Endothelial cell of umbilical vein (primary cell): ENCODE data around the gene VAV3. TPM values are rescaled to one million over a fixed set of nuclear protein-coding genes. Genes with fewer than 3 reads are reported as not detected.

Experiments used
- BruUV-seq: library from RNA; stranded (reverse); fragments of 400-500 nt; replicated peaks from 2 replicates; lab custom pipeline; 2021; lab: Mats Ljungman, UMichigan
- CTCF ChIA-PET: fragments of 300-600, 350-600 bp; sonication (Branson Sonifier 250); formaldehyde crosslinking; loops from one replicate; lab custom pipeline; 2021; ENCODE audit warnings: antibody characterized with exemption, inconsistent platforms; lab: Charles Lee
- POLR2A ChIA-PET: fragments of 300-600, 350-600 bp; sonication (Branson Sonifier 250); formaldehyde crosslinking; loops from one replicate; lab custom pipeline; 2021; ENCODE audit warnings: antibody characterized with exemption, inconsistent platforms; lab: Charles Lee
- DNase-seq: peaks from one replicate; pipeline ENCODE4 v3.0.0-alpha.2; 2011; ENCODE audit warnings: low read depth, low spot score
- FAIRE-seq: peaks from 2 replicates; lab custom pipeline; 2011; peaks lifted over from hg19 to GRCh38; lab: Jason Lieb, UNC
- H2AFZ ChIP-seq: 2 replicates; pipeline ENCODE4 v1.6.0; 2012; ENCODE audit warnings: low read depth, low read length, control low read depth, inconsistent platforms
- H3K27ac ChIP-seq: 2 replicates; pipeline ENCODE4 v1.5.1; 2011; ENCODE audit warnings: low read depth, mild to moderate bottlenecking, control low read depth, low read length, moderate library complexity; ENCODE audit not compliant: insufficient read depth
- H3K27me3 ChIP-seq, 2 experiments: 2 replicates each; pipeline versions ENCODE4 v1.6.0 to v1.6.1; 2011; ENCODE audit warnings: low read length in 2 of 2, mixed read lengths in 1 of 2; ENCODE audit not compliant: control insufficient read depth in 2 of 2, insufficient read depth in 2 of 2
- H3K36me3 ChIP-seq, 2 experiments: 2 replicates in 1 of 2; 3 replicates in 1 of 2; pipeline ENCODE4 v1.5.1; 2011; ENCODE audit warnings: low read length in 2 of 2, mild to moderate bottlenecking in 1 of 2, moderate library complexity in 1 of 2; ENCODE audit not compliant: control insufficient read depth in 2 of 2, insufficient read depth in 2 of 2; ENCODE audit errors: extremely low read depth in 1 of 2
- H3K4me1 ChIP-seq: 3 replicates; pipeline ENCODE4 v1.5.1; 2011; ENCODE audit warnings: mild to moderate bottlenecking, low read length; ENCODE audit not compliant: control insufficient read depth, insufficient read depth; ENCODE audit errors: extremely low read depth
- H3K4me2 ChIP-seq: 2 replicates; pipeline ENCODE4 v1.6.1; 2011; ENCODE audit warnings: low read length, control low read depth, mixed read lengths; ENCODE audit not compliant: insufficient read depth
- H3K4me3 ChIP-seq, 3 experiments: fragments of 200-600 bp in 1 of 3; sonication (generic), shearing (Covaris generic) in 1 of 3; replicated peaks in 1 of 3; 2 replicates each; pipeline ENCODE4 v1.5.1; 2011 to 2016; ENCODE audit warnings: control low read depth in 3 of 3, low read length in 3 of 3, mild to moderate bottlenecking in 2 of 3, inconsistent platforms in 1 of 3, low read depth in 1 of 3, moderate library complexity in 1 of 3; ENCODE audit not compliant: insufficient read depth in 1 of 3
- H3K79me2 ChIP-seq: 2 replicates; pipeline ENCODE4 v1.6.0; 2012; ENCODE audit warnings: low read length, inconsistent platforms; ENCODE audit not compliant: control insufficient read depth, insufficient read depth
- H3K9ac ChIP-seq: replicated peaks from 2 replicates; pipeline ENCODE3; 2011; ENCODE audit warnings: low read length, control low read depth; ENCODE audit not compliant: insufficient read depth; ENCODE audit errors: extremely low read depth
- H3K9me1 ChIP-seq: replicated peaks from 3 replicates; pipeline ENCODE4 v1.6.0; 2011; ENCODE audit warnings: mild to moderate bottlenecking, low read length; ENCODE audit not compliant: control insufficient read depth, insufficient read depth; ENCODE audit errors: extremely low read depth
- H3K9me3 ChIP-seq: replicated peaks from 2 replicates; pipeline ENCODE4 v1.5.1; 2012; ENCODE audit warnings: low read length, inconsistent platforms; ENCODE audit not compliant: control insufficient read depth, insufficient read depth
- H4K20me1 ChIP-seq: replicated peaks from 2 replicates; pipeline ENCODE3; 2011; ENCODE audit warnings: mild to moderate bottlenecking, low read length; ENCODE audit not compliant: control insufficient read depth, insufficient read depth; ENCODE audit errors: extremely low read depth
- CTCF ChIP-seq, 2 donors: IDR thresholded peaks; 1 replicate in 1 of 2; 2 replicates in 1 of 2; pipeline ENCODE4 v1.5.1; 2011; ENCODE audit warnings: low read length in 2 of 2, mild to moderate bottlenecking in 2 of 2, moderate library complexity in 2 of 2, control low read depth in 1 of 2, inconsistent platforms in 1 of 2, low read depth in 1 of 2; ENCODE audit not compliant: insufficient read depth in 1 of 2; ENCODE audit errors: extremely low read depth in 1 of 2
- EZH2 ChIP-seq: IDR thresholded peaks from 2 replicates; pipeline ENCODE4 v1.6.1; 2012; ENCODE audit warnings: borderline replicate concordance, low read depth, mild to moderate bottlenecking, moderate library complexity, low read length, inconsistent platforms; ENCODE audit not compliant: severe bottlenecking
- FOS ChIP-seq: IDR thresholded peaks from 2 replicates; pipeline ENCODE4 v1.6.1; 2011; ENCODE audit warnings: mild to moderate bottlenecking, low read length, moderate library complexity, borderline replicate concordance; ENCODE audit not compliant: insufficient read depth
- GATA2 ChIP-seq: IDR thresholded peaks from 2 replicates; pipeline ENCODE4 v1.7.0; 2011; ENCODE audit warnings: low read depth, mild to moderate bottlenecking, moderate library complexity, mixed read lengths, low read length; ENCODE audit not compliant: insufficient read length, insufficient read depth
- JUN ChIP-seq: IDR thresholded peaks from 2 replicates; pipeline ENCODE4 v1.6.1; 2011; ENCODE audit warnings: borderline replicate concordance, low read depth; ENCODE audit not compliant: insufficient read length, insufficient read depth
- MAX ChIP-seq: IDR thresholded peaks from 2 replicates; pipeline ENCODE4 v1.6.1; 2011; ENCODE audit not compliant: insufficient read depth, insufficient read length
- MYC ChIP-seq: IDR thresholded peaks from one replicate; pipeline ENCODE4 v1.6.1; 2011; ENCODE audit warnings: mild to moderate bottlenecking, low read depth, low read length
- POLR2A ChIP-seq: IDR thresholded peaks from 2 replicates; pipeline ENCODE4 v1.6.1; 2012; ENCODE audit warnings: low read depth, mild to moderate bottlenecking, control low read depth, low read length
- POLR2AphosphoS5 ChIP-seq: IDR thresholded peaks from 2 replicates; pipeline ENCODE4 v1.6.1; 2012; ENCODE audit warnings: low read depth, mild to moderate bottlenecking, control low read depth, low read length, moderate library complexity; ENCODE audit not compliant: insufficient read depth
- dilution Hi-C: fragments of 300-500 bp; cut with MboI; formaldehyde crosslinking; loops from one replicate; pipeline ENCODE4 v1.15.0; 2019; ENCODE audit warnings: low sequenced_read_pairs; ENCODE audit not compliant: extremely low pct_ligation_motif_present
- intact Hi-C: fragments of 100-400 bp; cut with micrococcal nuclease; formaldehyde crosslinking; loops from one replicate; pipeline ENCODE4 v1.10.0; 2022
- polyA plus RNA-seq, 4 experiments: library from polyadenylated mRNA; depleted of rRNA in 3 of 4; stranded (reverse) in 3 of 4; unstranded in 1 of 4; fragments of >200 nt; gene quantifications; 2 replicates each; pipeline versions ENCODE4 v1.2.1 to v1.2.3, GENCODE V29; 2011 to 2012; ENCODE audit warnings: missing spikeins in 1 of 4
- total RNA-seq: library from RNA; stranded (reverse); gene quantifications from 2 replicates; pipeline ENCODE4 v1.2.3, GENCODE V29; 2021

The VAV3 gene
- total and polyA plus RNA-seq, 2 donors (not counting 3 experiments of a cell fraction or from before 2014, with no cell fraction given): 0.18 to 1.5 TPM

- ChIA-PET CTCF (interaction anchor here (1.1 to 1.4 kb wide), 2 partner anchors 8 to 194 kb away, joined by 3 to 5 read pairs; no protein-coding TSS in a partner anchor), POLR2A (no interaction called here)
- Histone ChIP-seq H2AFZ (no peak overlapping the region), H3K4me1 (no peaks in the 10 kb centered on the region), H3K36me3 (no peaks in the 10 kb centered on the region), H3K27ac (no peak overlapping the region), H4K20me1 (no peaks in the 10 kb centered on the region), H3K9me1 (no peaks in the 10 kb centered on the region), H3K4me2 (no peak overlapping the region), H3K9me3 (no peaks in the 10 kb centered on the region), H3K79me2 (no peaks in the 10 kb centered on the region), H3K9ac (no peak overlapping the region), H3K4me3 (no peak overlapping the region), H3K27me3 (peaks cover 6 to 11% of the 10 kb centered on the region in 2 experiments)
- dilution Hi-C loops (no loop called here), intact Hi-C loops (no loop called here)
- no TSS peak for BruUV-seq
- no peak for DNase-seq
- FAIRE-seq: no peak
- TF ChIP-seq MYC: no peak
- TF ChIP-seq EZH2: no peak
- no peak for TF ChIP-seq FOS
- no peak for TF ChIP-seq GATA2
These were observed 10.9 kb upstream of the VAV3 start for GRCh38 chr1:107975851-107976250.

GRCh38 chr1:107974090-107974489 is 9.1 kb upstream of the VAV3 start:
- Histone ChIP-seq H4K20me1 (no peaks in the 10 kb centered on the region), H3K4me3 (no peak overlapping the region), H3K4me2 (no peak overlapping the region), H3K36me3 (no peaks in the 10 kb centered on the region), H3K27ac (no peak overlapping the region), H3K9ac (no peak overlapping the region), H3K79me2 (no peaks in the 10 kb centered on the region), H3K9me1 (no peaks in the 10 kb centered on the region), H3K9me3 (no peaks in the 10 kb centered on the region), H3K4me1 (no peaks in the 10 kb centered on the region), H2AFZ (no peak overlapping the region), H3K27me3 (peaks cover 2 to 4% of the 10 kb centered on the region in 2 experiments)
- CTCF ChIA-PET: no interaction called here
- no TSS peak for BruUV-seq
- intact Hi-C loops: no loop called here
- dilution Hi-C loops: no loop called here
- TF ChIP-seq CTCF (IDR thresholded peaks at IDR 0.05; ENCODE audit: extremely low read depth in 1 of 2, insufficient read depth in 1 of 2, low read depth in 1 of 2, low read length in 2 of 2): no peak
- no peak for TF ChIP-seq GATA2
- no peak for TF ChIP-seq POLR2AphosphoS5
- TF ChIP-seq EZH2: no peak
- no peak for TF ChIP-seq MAX
- TF ChIP-seq MYC: no peak
- TF ChIP-seq POLR2A: no peak
- TF ChIP-seq FOS: no peak
- no peak for TF ChIP-seq JUN
- DNase-seq (no peak), FAIRE-seq (no peak)
- POLR2A ChIA-PET: no interaction called here
